GM21423 (cell line): ENCODE results near the gene ADRM1.

Experiments
- ATAC-seq: cut with Tn5 transposase; IDR thresholded peaks from one replicate; pipeline ENCODE4 v1.9.1; 2021; ENCODE audit warnings: mild to moderate bottlenecking, moderate library complexity; ENCODE audit not compliant: unreplicated experiment

Gene ADRM1

DNA sequence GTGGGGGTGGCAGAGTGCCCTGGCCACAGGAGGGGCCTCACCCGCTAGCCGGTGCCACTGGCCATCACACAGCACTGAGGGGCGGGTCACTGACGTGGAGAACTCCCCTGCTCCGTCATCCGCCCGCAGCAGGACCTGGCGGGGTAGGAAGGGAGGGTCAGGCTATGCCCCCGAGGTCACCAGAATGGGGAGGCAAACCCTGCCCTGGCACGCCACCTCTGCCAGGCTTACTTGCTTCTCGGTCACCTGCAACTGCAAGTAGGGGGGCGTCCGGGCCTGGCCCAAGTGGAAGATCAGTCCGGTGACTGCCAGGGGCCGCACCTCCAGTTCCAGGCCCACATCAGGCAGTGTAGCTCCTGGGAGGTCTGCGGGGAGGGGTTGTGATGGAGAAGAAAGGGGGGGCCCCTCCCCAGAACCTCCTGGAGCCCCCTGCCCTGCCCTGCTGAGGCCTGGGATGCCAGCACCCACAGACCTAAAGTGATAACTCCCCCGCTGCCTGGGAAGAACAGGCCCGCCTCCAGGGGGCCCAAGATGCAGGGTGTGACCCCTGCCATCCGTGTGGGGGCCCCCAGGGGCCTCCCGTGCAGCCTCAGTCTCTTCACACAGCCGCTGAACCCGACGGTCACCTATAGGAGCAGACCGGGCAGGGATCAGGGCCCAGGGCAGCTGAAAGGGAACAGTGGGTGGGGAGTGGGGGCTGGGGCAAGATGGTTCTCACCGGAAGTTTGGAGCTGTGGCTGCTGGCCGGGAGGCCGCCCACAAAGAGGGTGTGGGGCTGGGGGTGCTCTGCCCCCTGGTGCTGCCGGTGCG, 7.4 kb downstream of the ADRM1 start:
- ATAC-seq: no peak

- no peak for ATAC-seq
Measured at GRCh38 chr20:62310757-62311121, 7.9 kb downstream of the ADRM1 start.

- no peak for ATAC-seq
Measured at GRCh38 chr20:62311150-62311549, 8.4 kb downstream of the ADRM1 start.

DNA sequence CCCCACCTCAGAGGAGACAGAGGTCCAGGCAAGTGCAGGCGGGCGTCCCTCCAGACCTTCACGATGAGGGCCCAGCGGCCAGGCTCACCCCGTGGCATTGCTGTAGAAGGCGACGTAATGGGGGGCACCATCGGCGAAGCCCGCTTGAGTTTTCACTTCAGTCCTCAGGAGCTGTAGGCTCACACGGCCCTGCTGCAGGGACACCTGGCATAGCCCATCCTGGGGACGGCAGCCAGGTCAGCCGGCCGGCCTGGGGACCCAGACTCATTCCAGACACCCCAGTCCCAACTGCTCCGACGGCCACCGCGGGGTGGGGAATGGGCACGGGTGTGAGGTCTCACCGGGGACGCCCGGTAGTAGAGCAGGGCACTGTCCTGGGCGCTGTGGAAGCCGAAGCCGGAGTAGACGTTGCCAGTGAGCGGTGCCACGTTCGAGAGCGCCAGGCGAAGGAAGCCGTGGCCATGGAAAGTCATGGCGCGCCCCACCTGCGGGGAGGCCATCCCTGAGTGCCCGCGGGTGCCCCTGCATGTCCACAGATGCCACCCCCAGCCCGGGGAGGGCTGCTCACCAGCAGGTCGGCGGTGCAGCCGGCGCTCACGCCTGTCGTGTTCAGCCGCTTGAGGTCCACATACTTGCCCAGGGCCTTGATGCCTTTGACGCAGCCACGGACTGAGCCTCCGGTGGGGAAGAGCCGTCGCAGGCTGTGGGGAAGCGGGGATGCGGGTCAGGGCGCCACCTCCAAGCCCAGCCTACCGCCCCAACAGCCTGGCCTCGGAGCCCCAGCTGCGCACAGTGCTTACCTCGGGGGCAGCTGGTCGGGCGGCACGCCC, 9.2 kb downstream of the ADRM1 start:
- no peak for ATAC-seq

- no peak for ATAC-seq
Measured at GRCh38 chr20:62312662-62312977, 9.8 kb downstream of the ADRM1 start.

- ATAC-seq: no peak
Measured at GRCh38 chr20:62313021-62313420, 10.2 kb downstream of the ADRM1 start.

DNA sequence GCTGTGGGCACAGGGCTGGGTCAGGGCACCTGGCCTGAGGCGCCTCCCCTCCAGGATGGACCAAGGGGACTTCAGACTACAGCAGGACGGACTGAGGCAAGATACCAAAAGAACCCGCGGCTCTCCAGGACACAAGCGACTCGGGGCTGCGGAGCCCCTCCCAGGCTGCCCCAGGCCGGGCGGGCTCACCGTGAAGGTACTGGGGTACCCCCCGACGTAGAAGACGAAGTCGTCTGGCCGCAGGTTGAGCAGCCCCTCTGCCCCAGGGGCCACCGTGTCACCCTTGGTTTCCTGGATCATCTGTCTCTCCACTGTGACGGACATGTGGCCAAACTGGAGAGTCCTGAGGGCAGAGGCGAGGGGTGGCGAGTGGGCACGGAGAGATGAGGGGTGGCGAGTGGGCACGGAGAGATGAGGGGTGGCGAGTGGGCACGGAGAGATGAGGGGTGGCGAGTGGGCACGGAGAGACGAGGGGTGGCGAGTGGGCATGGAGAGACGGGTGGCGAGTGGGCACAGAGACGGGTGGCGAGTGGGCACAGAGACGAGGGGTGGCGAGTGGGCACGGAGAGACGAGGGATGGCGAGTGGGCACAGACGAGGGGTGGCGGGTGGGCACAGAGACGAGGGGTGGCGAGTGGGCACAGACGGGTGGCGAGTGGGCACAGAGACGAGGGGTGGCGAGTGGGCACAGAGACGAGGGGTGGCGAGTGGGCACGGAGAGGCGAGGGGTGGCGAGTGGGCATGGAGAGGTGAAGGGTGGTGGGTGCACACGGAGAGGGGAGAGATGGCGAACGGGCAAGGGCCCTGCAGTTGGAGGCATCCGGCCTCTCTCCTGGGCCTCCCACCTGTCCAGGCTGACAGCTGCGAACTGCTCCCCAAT, 10.9 kb downstream of the ADRM1 start:
- no peak for ATAC-seq

DNA sequence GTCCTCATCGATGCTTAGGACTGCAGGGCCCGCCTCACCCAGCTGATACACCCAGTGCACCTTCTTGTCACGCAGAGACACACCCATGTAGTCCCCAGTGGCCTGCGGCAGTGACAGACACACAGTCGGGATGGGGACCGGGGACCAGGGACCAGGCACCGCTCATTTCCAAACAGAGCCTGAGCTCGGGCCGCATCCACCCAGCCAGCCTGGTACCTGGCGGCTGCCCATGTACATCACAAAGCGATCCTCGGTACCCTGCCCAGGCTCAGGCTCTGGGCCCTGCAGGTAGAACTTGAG, 11.5 kb downstream of the ADRM1 start:
- ATAC-seq: no peak

GRCh38 chr20:62314711-62315302, 12.0 kb downstream of the ADRM1 start:
- ATAC-seq: no peak

- no peak for ATAC-seq
Measured at GRCh38 chr20:62315773-62316172, 13.0 kb downstream of the ADRM1 start.

- ATAC-seq: no peak
Measured at GRCh38 chr20:62316331-62317166, 13.8 kb downstream of the ADRM1 start.

DNA sequence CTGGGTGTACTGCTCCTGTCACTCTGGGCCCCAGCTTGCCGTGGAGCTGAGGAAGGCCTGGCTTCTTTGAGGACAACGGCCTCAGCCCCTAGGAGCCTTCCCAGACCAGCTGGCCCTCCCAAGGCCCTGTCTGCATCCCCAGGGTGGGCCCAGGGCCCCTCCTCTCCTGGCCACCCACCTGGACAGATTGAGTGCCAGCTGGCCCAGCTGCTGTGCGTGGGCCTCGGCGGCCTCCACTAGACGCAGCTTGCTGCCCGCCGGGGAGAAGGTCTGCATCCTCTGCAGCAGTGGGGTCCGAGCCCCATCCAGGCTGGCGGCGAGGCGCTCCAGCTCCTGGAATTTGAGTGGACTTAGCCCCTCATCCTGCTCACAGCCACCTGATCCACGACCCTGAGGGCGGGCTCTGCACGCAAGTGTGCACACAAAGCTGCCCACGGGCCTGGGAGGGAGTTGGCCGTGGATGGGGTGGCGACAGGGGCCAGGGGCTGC, 14.4 kb downstream of the ADRM1 start:
- no peak for ATAC-seq

DNA sequence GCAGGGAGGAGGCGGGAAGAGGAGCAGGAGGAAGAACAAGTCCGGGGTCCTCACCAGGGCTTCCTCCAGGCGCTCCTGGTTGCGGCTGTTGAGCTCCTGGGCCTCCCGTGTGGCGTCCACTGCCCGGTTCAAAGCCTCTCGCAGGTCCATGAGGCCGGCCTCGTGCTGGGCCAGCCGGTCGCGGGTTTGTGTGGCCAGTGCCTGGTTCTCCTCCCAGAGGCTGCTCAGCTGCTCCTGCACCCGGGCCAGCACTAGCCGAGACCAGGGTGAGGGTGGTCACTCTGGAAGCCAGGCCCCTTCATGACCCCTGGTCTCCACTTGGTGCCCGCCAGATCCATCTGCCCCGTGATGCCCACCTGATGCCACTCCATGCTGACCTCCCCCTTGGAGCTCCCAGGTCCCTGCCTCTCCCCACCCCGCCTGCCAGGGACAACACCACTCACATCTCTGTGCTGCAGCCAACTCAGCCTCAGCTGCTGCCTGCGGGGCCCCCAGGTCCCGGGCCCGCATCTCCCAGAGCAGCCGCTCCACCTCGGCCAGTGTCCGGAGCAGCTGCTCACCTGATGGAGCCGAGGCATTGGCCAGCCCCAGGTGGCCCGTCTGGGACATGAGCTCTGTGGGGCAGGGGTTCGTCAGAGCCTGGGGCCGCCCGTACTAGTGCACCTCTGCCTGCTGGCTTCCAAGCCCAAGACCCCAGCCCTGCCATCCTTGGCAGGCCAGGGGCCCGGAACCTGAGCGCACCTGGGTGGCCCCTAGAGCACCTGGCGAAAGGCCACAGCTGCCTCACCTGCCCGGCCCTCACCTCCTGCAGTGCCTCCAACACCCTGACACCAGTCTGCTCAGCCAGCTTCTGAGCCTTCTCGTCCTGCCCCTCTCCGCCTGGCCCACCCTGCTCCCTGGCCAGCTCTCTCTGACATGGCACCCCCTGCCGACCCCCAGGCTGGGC, 15.9 kb downstream of the ADRM1 start:
- ATAC-seq: no peak

- ATAC-seq: no peak
Measured at GRCh38 chr20:62319346-62319909, 16.6 kb downstream of the ADRM1 start.

DNA sequence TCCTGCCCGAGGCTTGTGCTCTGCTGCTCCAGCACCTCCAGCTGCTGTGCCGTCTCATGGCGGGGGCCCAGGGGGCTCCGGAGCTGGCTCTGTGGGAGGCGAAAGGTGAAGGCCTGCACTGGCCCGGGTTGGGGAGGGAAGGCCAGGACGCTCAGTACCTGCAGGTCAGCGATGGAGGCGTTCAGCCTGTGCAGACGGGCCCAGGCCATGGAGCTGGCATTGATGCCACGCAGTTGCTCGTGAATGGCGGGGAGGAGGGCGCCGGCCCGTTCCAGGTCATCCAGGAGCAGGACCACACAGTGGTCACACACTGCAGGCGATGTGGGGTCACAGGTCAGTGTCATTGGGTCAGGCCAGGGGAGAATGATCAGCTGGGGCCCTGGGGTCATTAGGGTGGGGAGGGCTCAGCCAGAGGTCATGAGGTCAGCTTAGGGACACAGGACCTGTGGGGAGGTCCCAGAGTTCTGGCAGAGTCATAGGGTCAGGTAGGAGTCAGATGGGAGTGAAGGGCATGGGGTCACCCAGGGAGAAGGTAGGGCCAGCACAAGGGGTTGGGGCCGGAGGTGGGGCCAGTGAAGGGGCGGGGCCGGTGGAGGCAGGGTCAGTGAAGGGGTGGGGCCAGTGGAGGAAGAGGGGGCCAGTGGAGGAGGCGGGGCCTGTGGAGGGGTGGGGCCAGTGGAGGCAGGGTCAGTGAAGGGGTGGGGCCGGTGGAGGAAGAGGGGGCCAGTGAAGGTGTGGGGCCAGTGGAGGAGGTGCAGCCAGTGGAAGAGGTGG, 18.0 kb downstream of the ADRM1 start:
- ATAC-seq: no peak

- ATAC-seq: no peak
Measured at GRCh38 chr20:62321521-62321948, 18.7 kb downstream of the ADRM1 start.

DNA sequence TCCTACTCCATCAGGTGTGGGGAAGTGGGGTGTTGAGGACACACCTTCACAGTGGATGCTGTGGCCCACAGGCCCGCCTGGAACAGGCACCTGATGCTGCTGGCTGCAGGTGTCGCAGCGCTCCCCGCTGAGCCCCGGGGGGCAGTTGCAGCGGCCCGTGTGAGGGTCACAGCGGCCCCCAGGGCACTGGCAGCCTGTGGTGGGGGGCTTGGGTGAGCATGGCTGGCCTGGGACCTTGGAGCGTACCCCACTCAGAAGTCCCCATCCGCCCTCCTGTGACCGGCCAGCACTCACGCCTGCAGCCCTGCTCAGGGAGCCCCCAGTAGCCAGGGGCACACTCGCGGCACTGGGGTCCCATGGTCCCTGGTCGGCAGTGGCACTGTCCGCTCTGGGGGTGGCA, 19.2 kb downstream of the ADRM1 start:
- no peak for ATAC-seq

DNA sequence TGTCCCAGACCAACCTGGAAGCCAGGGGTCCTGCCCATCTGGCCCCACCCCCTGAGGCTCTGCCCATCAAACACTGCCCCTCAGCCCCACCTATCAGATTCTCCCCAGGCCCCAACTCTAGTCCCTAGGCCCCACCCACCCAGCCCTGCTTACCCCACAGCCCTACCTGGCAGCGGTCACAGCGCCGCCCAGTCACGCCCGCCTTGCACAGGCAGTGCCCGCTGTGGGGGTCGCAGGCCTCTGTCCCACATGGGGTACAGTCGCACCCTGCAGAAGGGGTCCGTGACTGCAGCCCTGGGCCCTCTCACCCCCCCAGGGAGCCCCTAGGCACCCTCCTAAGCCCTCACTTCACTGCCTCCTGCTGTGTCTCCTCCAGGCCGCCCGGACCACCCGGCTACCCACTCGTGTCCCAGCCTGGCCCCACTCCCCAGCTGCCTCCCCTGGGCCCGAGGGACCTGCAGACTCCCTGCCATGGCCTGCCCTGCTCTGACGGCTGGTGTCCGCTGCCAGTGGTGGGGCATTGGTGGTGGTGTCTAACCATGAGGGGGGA, 19.8 kb downstream of the ADRM1 start:
- ATAC-seq: no peak
